ENCODE measurements around the gene UFM1. TPM values are rescaled to one million over a fixed set of nuclear protein-coding genes. Genes with fewer than 3 reads are reported as not detected.

Gene UFM1
- total and polyA plus RNA-seq, 2 of the 13 experiments (the other 11 are each of a cell fraction or from before 2014, with no cell fraction given), result 42.6 to 47.0 TPM

GRCh38 chr13:38361542-38362262, 12.1 kb downstream of the UFM1 start:
- TF ChIP-seq ZNF746 (CRISPR knock-in tag; IDR thresholded peaks at IDR 0.05), result no peak
- TF ChIP-seq, protein P1, sequence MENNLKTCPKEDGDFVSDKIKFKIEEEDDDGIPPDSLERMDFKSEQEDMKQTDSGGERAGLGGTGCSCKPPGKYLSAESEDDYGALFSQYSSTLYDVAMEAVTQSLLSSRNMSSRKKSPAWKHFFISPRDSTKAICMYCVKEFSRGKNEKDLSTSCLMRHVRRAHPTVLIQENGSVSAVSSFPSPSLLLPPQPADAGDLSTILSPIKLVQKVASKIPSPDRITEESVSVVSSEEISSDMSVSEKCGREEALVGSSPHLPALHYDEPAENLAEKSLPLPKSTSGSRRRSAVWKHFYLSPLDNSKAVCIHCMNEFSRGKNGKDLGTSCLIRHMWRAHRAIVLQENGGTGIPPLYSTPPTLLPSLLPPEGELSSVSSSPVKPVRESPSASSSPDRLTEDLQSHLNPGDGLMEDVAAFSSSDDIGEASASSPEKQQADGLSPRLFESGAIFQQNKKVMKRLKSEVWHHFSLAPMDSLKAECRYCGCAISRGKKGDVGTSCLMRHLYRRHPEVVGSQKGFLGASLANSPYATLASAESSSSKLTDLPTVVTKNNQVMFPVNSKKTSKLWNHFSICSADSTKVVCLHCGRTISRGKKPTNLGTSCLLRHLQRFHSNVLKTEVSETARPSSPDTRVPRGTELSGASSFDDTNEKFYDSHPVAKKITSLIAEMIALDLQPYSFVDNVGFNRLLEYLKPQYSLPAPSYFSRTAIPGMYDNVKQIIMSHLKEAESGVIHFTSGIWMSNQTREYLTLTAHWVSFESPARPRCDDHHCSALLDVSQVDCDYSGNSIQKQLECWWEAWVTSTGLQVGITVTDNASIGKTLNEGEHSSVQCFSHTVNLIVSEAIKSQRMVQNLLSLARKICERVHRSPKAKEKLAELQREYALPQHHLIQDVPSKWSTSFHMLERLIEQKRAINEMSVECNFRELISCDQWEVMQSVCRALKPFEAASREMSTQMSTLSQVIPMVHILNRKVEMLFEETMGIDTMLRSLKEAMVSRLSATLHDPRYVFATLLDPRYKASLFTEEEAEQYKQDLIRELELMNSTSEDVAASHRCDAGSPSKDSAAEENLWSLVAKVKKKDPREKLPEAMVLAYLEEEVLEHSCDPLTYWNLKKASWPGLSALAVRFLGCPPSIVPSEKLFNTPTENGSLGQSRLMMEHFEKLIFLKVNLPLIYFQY (CRISPR knock-in tag; IDR thresholded peaks at IDR 0.05; ENCODE audit: borderline replicate concordance), result no peak
- no peak for TF ChIP-seq TP53 (CRISPR knock-in tag; conservative IDR thresholded peaks at IDR 0.05)
- DNase-seq (ENCODE audit: low spot score) (no peak), ATAC-seq (no peak), FAIRE-seq (no peak)
- H3K79me2 ChIP-seq (ENCODE audit: insufficient read depth, low read length), result no peaks in the 10 kb centered on the region
- TSS peak; percentile 22 for BruUV-seq (replicated peaks)
- H3K36me3 ChIP-seq (replicated peaks in 1 of 2; ENCODE audit: control insufficient read depth in 1 of 2, insufficient read depth in 2 of 2, low read length in 2 of 2), result peaks cover 3 to 13% of the 10 kb centered on the region in 2 experiments
- H4K20me1 ChIP-seq (ENCODE audit: insufficient read depth, low read length), result no peaks in the 10 kb centered on the region
- H3K4me3 ChIP-seq (replicated peaks in 1 of 3; ENCODE audit: insufficient read depth in 1 of 3, low read depth in 2 of 3, low read length in 3 of 3), result no peak overlapping the region
- POLR2A ChIA-PET, result interaction anchor here (1.2 kb wide), 1 partner anchor 12 kb away, joined by 4 read pairs; the partner anchor contains the start of gene UFM1
- in situ Hi-C loops (cut with HindIII; ENCODE audit: extremely low pct_ligation_motif_present, low pct_unique_long_range_greater_than_20kb) (no loop called here), intact Hi-C loops (cut with micrococcal nuclease; ENCODE audit: unreplicated experiment) (no loop called here)
- no peaks in the 10 kb centered on the region; a peak in 1 of 5 replicates for H3K27me3 ChIP-seq (ENCODE audit: control insufficient read depth in 1 of 2, insufficient read depth in 2 of 2, low read length in 2 of 2)
- H2AFZ ChIP-seq (ENCODE audit: low read length), result no peak overlapping the region
- H3K9ac ChIP-seq (ENCODE audit: insufficient read depth, low read depth, low read length), result no peak overlapping the region
- no peaks in the 10 kb centered on the region for H3K9me3 ChIP-seq (ENCODE audit: low read length)
- 99% methylated on average over 4 of the region's 4 CpGs for WGBS (ENCODE audit: low lambda C conversion rate)
- no peak overlapping the region for H3K4me2 ChIP-seq (ENCODE audit: low read depth, low read length)
- H3K4me1 ChIP-seq (ENCODE audit: insufficient read depth, low read length), result no peaks in the 10 kb centered on the region
- no peak overlapping the region for H3K27ac ChIP-seq (ENCODE audit: extremely low read length, insufficient read depth, low read length)
- CTCF ChIA-PET (ENCODE audit: low intra/inter-chr PET ratio, low total read pairs), result no interaction called here

GRCh38 chr13:38363219-38363618, 13.6 kb downstream of the UFM1 start:
- Histone ChIP-seq H3K4me1 (ENCODE audit: insufficient read depth, low read length) (no peaks in the 10 kb centered on the region), H3K4me2 (ENCODE audit: low read depth, low read length) (no peak overlapping the region), H4K20me1 (ENCODE audit: insufficient read depth, low read length) (no peaks in the 10 kb centered on the region), H3K36me3 (replicated peaks in 1 of 2; ENCODE audit: control insufficient read depth in 1 of 2, insufficient read depth in 2 of 2, low read length in 2 of 2) (peaks cover 2 to 9% of the 10 kb centered on the region in 2 experiments), H3K27me3 (ENCODE audit: control insufficient read depth in 1 of 2, insufficient read depth in 2 of 2, low read length in 2 of 2) (no peaks in the 10 kb centered on the region; a peak in 1 of 5 replicates), H3K9ac (ENCODE audit: insufficient read depth, low read depth, low read length) (no peak overlapping the region), H3K27ac (ENCODE audit: extremely low read length, insufficient read depth, low read length) (no peak overlapping the region), H3K9me3 (ENCODE audit: low read length) (no peaks in the 10 kb centered on the region), H3K79me2 (ENCODE audit: insufficient read depth, low read length) (no peaks in the 10 kb centered on the region), H2AFZ (ENCODE audit: low read length) (no peak overlapping the region), H3K4me3 (replicated peaks in 1 of 3; ENCODE audit: insufficient read depth in 1 of 3, low read depth in 2 of 3, low read length in 3 of 3) (no peak overlapping the region)
- no peak for TF ChIP-seq ZNF780A (CRISPR knock-in tag; IDR thresholded peaks at IDR 0.05)
- TF ChIP-seq SP2 (CRISPR knock-in tag; IDR thresholded peaks at IDR 0.05), result no peak
- TF ChIP-seq, protein P2, sequence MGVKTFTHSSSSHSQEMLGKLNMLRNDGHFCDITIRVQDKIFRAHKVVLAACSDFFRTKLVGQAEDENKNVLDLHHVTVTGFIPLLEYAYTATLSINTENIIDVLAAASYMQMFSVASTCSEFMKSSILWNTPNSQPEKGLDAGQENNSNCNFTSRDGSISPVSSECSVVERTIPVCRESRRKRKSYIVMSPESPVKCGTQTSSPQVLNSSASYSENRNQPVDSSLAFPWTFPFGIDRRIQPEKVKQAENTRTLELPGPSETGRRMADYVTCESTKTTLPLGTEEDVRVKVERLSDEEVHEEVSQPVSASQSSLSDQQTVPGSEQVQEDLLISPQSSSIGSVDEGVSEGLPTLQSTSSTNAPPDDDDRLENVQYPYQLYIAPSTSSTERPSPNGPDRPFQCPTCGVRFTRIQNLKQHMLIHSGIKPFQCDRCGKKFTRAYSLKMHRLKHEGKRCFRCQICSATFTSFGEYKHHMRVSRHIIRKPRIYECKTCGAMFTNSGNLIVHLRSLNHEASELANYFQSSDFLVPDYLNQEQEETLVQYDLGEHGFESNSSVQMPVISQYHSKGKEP (CRISPR knock-in tag; IDR thresholded peaks at IDR 0.05), result no peak
- no peak for TF ChIP-seq HDAC1 (CRISPR knock-in tag; IDR thresholded peaks at IDR 0.05)
- TF ChIP-seq POLR2AphosphoS2 (IDR thresholded peaks at IDR 0.05; ENCODE audit: low read depth, low read length), result 0 out of 2 replicates have a peak, but pooled peaks have one; percentile 36
- DNase-seq (ENCODE audit: low spot score) (no peak), ATAC-seq (no peak), FAIRE-seq (no peak)
- no TSS peak for BruUV-seq (replicated peaks)
- ChIA-PET POLR2A (no interaction called here), CTCF (ENCODE audit: low intra/inter-chr PET ratio, low total read pairs) (no interaction called here)
- 95% methylated on average over 2 of the region's 2 CpGs for WGBS (ENCODE audit: low lambda C conversion rate)
- in situ Hi-C loops (cut with HindIII; ENCODE audit: extremely low pct_ligation_motif_present, low pct_unique_long_range_greater_than_20kb) (no loop called here), intact Hi-C loops (cut with micrococcal nuclease; ENCODE audit: unreplicated experiment) (no loop called here)

Data from HepG2 (cell line).